ENCODE data around the gene KMT2A. TPM values are rescaled to one million over a fixed set of nuclear protein-coding genes. Genes with fewer than 3 reads are reported as not detected.

The KMT2A gene
- total and polyA plus RNA-seq, 2 experiments from 2014 or later, result 34.3 to 72.2 TPM

DNA sequence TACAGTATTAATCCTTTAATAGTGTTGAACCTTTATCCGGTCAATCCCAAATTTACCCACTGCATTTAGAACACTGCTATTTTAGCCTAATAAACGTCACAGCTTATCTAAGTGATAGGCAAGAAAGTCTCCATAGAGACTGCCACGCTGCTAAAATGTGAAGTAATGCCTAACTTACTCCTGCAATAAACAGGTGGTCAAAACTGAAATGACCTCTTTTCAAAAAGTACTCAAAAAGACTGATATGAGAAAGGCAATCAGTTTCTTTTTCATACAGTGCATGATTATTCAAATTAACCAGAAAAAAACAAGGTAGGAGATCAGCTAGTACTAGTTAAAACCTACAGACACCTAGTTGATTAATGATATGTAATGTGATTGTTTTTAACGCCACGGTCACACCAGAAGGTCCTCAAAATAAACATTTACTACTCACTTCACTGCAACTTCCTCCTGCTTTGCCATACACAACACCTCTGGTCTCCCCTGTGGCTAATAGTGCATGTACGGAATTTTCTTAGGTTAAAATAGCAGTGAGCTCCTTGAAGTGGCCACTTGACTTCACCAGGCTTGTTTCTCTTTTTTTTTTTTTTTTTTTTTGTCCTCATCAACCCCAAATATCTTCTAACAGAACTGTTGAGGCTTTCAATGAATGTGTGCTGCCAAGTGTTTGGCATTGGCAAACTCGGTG lies 26.1 kb upstream of the KMT2A start:
- DNase-seq (ENCODE audit: low spot score), result no peak
- no peak overlapping the region for H2AFZ ChIP-seq
- H3K27me3 ChIP-seq (ENCODE audit: insufficient read depth), result no peaks in the 10 kb centered on the region
- H3K36me3 Mint-ChIP-seq (ENCODE audit: low read depth), result peaks cover 39% of the 10 kb centered on the region
- TF ChIP-seq ZNF331 (CRISPR knock-in tag; IDR thresholded peaks at IDR 0.05; ENCODE audit: low read depth) (no peak), POLR2AphosphoS5 (IDR thresholded peaks at IDR 0.05; ENCODE audit: low read depth) (no peak)
- peaks cover 8% of the 10 kb centered on the region; the same call in 1 of the 2 replicates for H3F3A ChIP-seq (replicated peaks; ENCODE audit: low read depth)
- peaks cover 13% of the 10 kb centered on the region for H4K20me1 ChIP-seq (replicated peaks; ENCODE audit: insufficient read depth)
- peaks cover 9% of the 10 kb centered on the region for H3K36me3 ChIP-seq (ENCODE audit: insufficient read depth)
- no peak overlapping the region for H3K4me2 ChIP-seq
- H3K4me3 Mint-ChIP-seq, result no peak overlapping the region
- H3K9me3 Mint-ChIP-seq, result no peaks in the 10 kb centered on the region
- H3K4me1 ChIP-seq (ENCODE audit: insufficient read depth), result peaks cover 3% of the 10 kb centered on the region
- ATAC-seq, result no peak
- H3K4me1 Mint-ChIP-seq, result no peaks in the 10 kb centered on the region; the same call in 2 of the 3 replicates
- H3K4me3 ChIP-seq, result no peak overlapping the region
- peaks cover 31% of the 10 kb centered on the region for H3K79me2 ChIP-seq (replicated peaks; ENCODE audit: insufficient read depth)
- no peak overlapping the region for H3K27ac ChIP-seq (ENCODE audit: low read depth)
- H3K27me3 Mint-ChIP-seq (ENCODE audit: insufficient read depth, low read depth, poor library complexity), result no peaks in the 10 kb centered on the region
- H3K27ac Mint-ChIP-seq, result no peak overlapping the region
- H3K9me2 ChIP-seq (ENCODE audit: insufficient read depth), result no peaks in the 10 kb centered on the region

DNA sequence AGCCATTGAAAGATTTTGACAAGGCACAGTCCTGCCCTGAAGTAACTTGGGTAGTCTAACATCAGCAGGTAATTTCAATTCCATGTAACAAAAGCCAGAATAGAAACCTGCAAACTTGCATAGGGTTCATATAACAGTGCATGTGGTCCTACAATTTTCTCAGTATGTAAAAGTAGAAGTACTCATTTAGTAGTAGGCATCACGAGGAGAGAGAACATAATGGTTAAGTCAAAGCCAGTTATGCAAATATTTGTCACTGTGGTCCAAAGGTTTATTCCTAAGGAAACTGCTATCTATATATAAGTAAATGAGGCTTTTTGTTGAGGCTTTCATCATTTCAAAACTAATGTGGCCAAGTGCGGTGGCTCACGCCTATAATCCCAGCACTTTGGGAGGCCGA lies 24.8 kb upstream of the KMT2A start:
- Histone ChIP-seq H4K20me1 (replicated peaks; ENCODE audit: insufficient read depth) (peaks cover 7% of the 10 kb centered on the region), H3K9me2 (ENCODE audit: insufficient read depth) (no peaks in the 10 kb centered on the region), H3F3A (replicated peaks; ENCODE audit: low read depth) (peaks cover 8% of the 10 kb centered on the region; the same call in 1 of the 2 replicates), H3K4me3 (no peak overlapping the region), H3K27me3 (ENCODE audit: insufficient read depth) (no peaks in the 10 kb centered on the region), H3K4me2 (no peak overlapping the region), H2AFZ (no peak overlapping the region), H3K79me2 (replicated peaks; ENCODE audit: insufficient read depth) (peaks cover 18% of the 10 kb centered on the region), H3K4me1 (ENCODE audit: insufficient read depth) (peaks cover 12% of the 10 kb centered on the region), H3K36me3 (ENCODE audit: insufficient read depth) (peaks cover 7% of the 10 kb centered on the region), H3K27ac (ENCODE audit: low read depth) (no peak overlapping the region)
- H3K4me1 Mint-ChIP-seq, result no peaks in the 10 kb centered on the region; the same call in 2 of the 3 replicates
- ATAC-seq (no peak), DNase-seq (ENCODE audit: low spot score) (no peak)
- H3K9me3 Mint-ChIP-seq, result no peaks in the 10 kb centered on the region
- peaks cover 33% of the 10 kb centered on the region for H3K36me3 Mint-ChIP-seq (ENCODE audit: low read depth)
- H3K27me3 Mint-ChIP-seq (ENCODE audit: insufficient read depth, low read depth, poor library complexity), result no peaks in the 10 kb centered on the region
- no peak overlapping the region for H3K27ac Mint-ChIP-seq
- H3K4me3 Mint-ChIP-seq, result no peak overlapping the region
- TF ChIP-seq, protein P1, sequence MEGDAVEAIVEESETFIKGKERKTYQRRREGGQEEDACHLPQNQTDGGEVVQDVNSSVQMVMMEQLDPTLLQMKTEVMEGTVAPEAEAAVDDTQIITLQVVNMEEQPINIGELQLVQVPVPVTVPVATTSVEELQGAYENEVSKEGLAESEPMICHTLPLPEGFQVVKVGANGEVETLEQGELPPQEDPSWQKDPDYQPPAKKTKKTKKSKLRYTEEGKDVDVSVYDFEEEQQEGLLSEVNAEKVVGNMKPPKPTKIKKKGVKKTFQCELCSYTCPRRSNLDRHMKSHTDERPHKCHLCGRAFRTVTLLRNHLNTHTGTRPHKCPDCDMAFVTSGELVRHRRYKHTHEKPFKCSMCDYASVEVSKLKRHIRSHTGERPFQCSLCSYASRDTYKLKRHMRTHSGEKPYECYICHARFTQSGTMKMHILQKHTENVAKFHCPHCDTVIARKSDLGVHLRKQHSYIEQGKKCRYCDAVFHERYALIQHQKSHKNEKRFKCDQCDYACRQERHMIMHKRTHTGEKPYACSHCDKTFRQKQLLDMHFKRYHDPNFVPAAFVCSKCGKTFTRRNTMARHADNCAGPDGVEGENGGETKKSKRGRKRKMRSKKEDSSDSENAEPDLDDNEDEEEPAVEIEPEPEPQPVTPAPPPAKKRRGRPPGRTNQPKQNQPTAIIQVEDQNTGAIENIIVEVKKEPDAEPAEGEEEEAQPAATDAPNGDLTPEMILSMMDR (conservative IDR thresholded peaks at IDR 0.05; ENCODE audit: low read depth in 2 of 2), result no peak
- TF ChIP-seq EZH2 (IDR thresholded peaks at IDR 0.05; ENCODE audit: low read depth, unreplicated experiment) (no peak), JUNB (IDR thresholded peaks at IDR 0.05; ENCODE audit: unreplicated experiment) (no peak), CREB1 (CRISPR knock-in tag; IDR thresholded peaks at IDR 0.05; ENCODE audit: low read depth) (no peak), NANOG (IDR thresholded peaks at IDR 0.05; ENCODE audit: borderline replicate concordance) (no peak), STAT1 (IDR thresholded peaks at IDR 0.05; ENCODE audit: unreplicated experiment) (no peak), ZNF114 (CRISPR knock-in tag; IDR thresholded peaks at IDR 0.05) (no peak), ZNF331 (CRISPR knock-in tag; IDR thresholded peaks at IDR 0.05; ENCODE audit: low read depth) (no peak), POLR2AphosphoS5 (IDR thresholded peaks at IDR 0.05; ENCODE audit: low read depth) (no peak), EZH2phosphoT487 (IDR thresholded peaks at IDR 0.05; ENCODE audit: unreplicated experiment) (no peak)
- TF ChIP-seq, protein P2, sequence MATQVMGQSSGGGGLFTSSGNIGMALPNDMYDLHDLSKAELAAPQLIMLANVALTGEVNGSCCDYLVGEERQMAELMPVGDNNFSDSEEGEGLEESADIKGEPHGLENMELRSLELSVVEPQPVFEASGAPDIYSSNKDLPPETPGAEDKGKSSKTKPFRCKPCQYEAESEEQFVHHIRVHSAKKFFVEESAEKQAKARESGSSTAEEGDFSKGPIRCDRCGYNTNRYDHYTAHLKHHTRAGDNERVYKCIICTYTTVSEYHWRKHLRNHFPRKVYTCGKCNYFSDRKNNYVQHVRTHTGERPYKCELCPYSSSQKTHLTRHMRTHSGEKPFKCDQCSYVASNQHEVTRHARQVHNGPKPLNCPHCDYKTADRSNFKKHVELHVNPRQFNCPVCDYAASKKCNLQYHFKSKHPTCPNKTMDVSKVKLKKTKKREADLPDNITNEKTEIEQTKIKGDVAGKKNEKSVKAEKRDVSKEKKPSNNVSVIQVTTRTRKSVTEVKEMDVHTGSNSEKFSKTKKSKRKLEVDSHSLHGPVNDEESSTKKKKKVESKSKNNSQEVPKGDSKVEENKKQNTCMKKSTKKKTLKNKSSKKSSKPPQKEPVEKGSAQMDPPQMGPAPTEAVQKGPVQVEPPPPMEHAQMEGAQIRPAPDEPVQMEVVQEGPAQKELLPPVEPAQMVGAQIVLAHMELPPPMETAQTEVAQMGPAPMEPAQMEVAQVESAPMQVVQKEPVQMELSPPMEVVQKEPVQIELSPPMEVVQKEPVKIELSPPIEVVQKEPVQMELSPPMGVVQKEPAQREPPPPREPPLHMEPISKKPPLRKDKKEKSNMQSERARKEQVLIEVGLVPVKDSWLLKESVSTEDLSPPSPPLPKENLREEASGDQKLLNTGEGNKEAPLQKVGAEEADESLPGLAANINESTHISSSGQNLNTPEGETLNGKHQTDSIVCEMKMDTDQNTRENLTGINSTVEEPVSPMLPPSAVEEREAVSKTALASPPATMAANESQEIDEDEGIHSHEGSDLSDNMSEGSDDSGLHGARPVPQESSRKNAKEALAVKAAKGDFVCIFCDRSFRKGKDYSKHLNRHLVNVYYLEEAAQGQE (IDR thresholded peaks at IDR 0.05; ENCODE audit: unreplicated experiment), result no peak
- TF ChIP-seq, protein P3, sequence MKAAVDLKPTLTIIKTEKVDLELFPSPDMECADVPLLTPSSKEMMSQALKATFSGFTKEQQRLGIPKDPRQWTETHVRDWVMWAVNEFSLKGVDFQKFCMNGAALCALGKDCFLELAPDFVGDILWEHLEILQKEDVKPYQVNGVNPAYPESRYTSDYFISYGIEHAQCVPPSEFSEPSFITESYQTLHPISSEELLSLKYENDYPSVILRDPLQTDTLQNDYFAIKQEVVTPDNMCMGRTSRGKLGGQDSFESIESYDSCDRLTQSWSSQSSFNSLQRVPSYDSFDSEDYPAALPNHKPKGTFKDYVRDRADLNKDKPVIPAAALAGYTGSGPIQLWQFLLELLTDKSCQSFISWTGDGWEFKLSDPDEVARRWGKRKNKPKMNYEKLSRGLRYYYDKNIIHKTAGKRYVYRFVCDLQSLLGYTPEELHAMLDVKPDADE (IDR thresholded peaks at IDR 0.05), result no peak
